Natural killer cell (primary cell): ENCODE measurements around the gene AKAP7. TPM values are rescaled to one million over a fixed set of nuclear protein-coding genes. Genes with fewer than 3 reads are reported as not detected.

Source experiments
- ATAC-seq, 3 donors: fragments of 150-1000 bp in 2 of 3; fragments of 200-7000 bp in 1 of 3; cut with Tn5 transposase; 1 replicate in 1 of 3; 2 replicates in 2 of 3; pipeline ENCODE4 v1.10.0; 2021; ENCODE audit warnings: mild to moderate bottlenecking in 2 of 3, moderate library complexity in 2 of 3
- DNase-seq, 2 donors: peaks; one replicate each; pipeline versions ENCODE4 v3.0.0 to v3.0.0-alpha.2; 2013 to 2021; ENCODE audit warnings: mixed read lengths in 1 of 2
- H3K27ac ChIP-seq: one replicate; pipeline ENCODE4 v1.5.1; 2013; ENCODE audit warnings: mild to moderate bottlenecking, low read length
- H3K27me3 ChIP-seq: one replicate; pipeline ENCODE4 v1.6.1; 2013; ENCODE audit warnings: low read length; ENCODE audit not compliant: control insufficient read depth, insufficient read depth
- H3K36me3 ChIP-seq: one replicate; pipeline ENCODE4 v1.6.1; 2013; ENCODE audit warnings: low read length; ENCODE audit not compliant: control insufficient read depth, insufficient read depth
- H3K4me1 ChIP-seq: one replicate; pipeline ENCODE4 v1.6.1; 2013; ENCODE audit warnings: low read length; ENCODE audit not compliant: control insufficient read depth, insufficient read depth
- H3K4me3 ChIP-seq: one replicate; pipeline ENCODE4 v1.5.1; 2013; ENCODE audit warnings: low read length
- H3K9me3 ChIP-seq: one replicate; pipeline ENCODE4 v1.6.1; 2013; ENCODE audit warnings: low read length; ENCODE audit not compliant: control insufficient read depth, insufficient read depth
- H3K27ac Mint-ChIP-seq, 2 donors: one replicate each; pipeline ENCODE4 v1.8.0; 2022; ENCODE audit warnings: mild to moderate bottlenecking in 2 of 2, mixed read lengths in 2 of 2, moderate library complexity in 1 of 2
- H3K27me3 Mint-ChIP-seq, 2 donors: one replicate each; pipeline ENCODE4 v1.8.0; 2022; ENCODE audit warnings: low read depth in 2 of 2, mixed read lengths in 2 of 2
- H3K36me3 Mint-ChIP-seq: one replicate; pipeline ENCODE4 v1.8.0; 2022; ENCODE audit warnings: mixed read lengths
- H3K4me1 Mint-ChIP-seq, 2 donors: one replicate each; pipeline ENCODE4 v1.8.0; 2022; ENCODE audit warnings: mixed read lengths in 2 of 2
- H3K4me3 Mint-ChIP-seq: one replicate; pipeline ENCODE4 v1.8.0; 2022; ENCODE audit warnings: mild to moderate bottlenecking, moderate library complexity, mixed read lengths
- H3K9me3 Mint-ChIP-seq, 2 donors: one replicate each; pipeline ENCODE4 v1.8.0; 2022; ENCODE audit warnings: mixed read lengths in 2 of 2
- WGBS: methylation state at CpG from one replicate; pipeline ENCODE4 v1.1.7; 2013; ENCODE audit warnings: missing lambda C conversion rate; ENCODE audit not compliant: insufficient coverage; 5-methylcytosine and 5-hydroxymethylcytosine counted together
- intact Hi-C: fragments of 100-400 bp; cut with micrococcal nuclease; formaldehyde crosslinking; loops from one replicate; pipeline ENCODE4 v1.14.2; 2022
- total RNA-seq, 4 donors: library from RNA; stranded (reverse); fragments of 120-200 nt in 1 of 4; gene quantifications; one replicate each; pipeline versions ENCODE4 v1.2.3 to v1.2.4, GENCODE V29; 2013 to 2022
- TF ChIP-seq, protein P1 (sequence below): fragments of 200-600 bp; IDR thresholded peaks from one replicate; pipeline ENCODE4 v1.8.0; 2022; ENCODE audit warnings: antibody characterized with exemption

Gene AKAP7
- total RNA-seq, 3 donors from 2014 or later (not counting 1 experiment from before 2014, with no cell fraction given): 13.5 to 21.0 (median 14.7) TPM

DNA sequence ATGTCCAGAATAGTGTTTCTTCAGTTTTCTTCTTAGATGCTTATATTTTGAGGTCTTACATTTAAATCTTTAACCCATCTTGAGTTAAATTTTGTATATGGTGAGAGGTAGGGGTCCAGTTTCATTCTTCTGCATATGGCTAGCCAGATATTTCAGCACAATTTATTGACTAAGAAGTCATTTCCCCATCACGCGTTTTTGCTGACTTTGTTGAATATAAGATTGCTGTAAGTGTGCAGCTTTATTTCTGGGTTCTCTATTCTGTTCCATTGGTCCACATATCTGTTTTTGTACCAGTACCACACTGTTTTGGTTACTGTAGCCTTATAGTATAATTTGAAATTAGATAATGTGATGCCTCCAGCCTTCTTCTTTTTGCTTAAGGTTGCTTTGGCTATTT lies 179.6 kb downstream of the AKAP7 start:
- peaks cover 7% of the 10 kb centered on the region for H3K9me3 ChIP-seq
- Mint-ChIP-seq H3K4me3 (no peak overlapping the region), H3K36me3 (peaks cover under 1% of the 10 kb centered on the region), H3K4me1 (peaks cover 16% of the 10 kb centered on the region in 2 donors), H3K27me3 (no peaks in the 10 kb centered on the region), H3K9me3 (peaks cover 2 to 3% of the 10 kb centered on the region in 2 donors), H3K27ac (no peak overlapping the region)
- TF ChIP-seq, protein P1, sequence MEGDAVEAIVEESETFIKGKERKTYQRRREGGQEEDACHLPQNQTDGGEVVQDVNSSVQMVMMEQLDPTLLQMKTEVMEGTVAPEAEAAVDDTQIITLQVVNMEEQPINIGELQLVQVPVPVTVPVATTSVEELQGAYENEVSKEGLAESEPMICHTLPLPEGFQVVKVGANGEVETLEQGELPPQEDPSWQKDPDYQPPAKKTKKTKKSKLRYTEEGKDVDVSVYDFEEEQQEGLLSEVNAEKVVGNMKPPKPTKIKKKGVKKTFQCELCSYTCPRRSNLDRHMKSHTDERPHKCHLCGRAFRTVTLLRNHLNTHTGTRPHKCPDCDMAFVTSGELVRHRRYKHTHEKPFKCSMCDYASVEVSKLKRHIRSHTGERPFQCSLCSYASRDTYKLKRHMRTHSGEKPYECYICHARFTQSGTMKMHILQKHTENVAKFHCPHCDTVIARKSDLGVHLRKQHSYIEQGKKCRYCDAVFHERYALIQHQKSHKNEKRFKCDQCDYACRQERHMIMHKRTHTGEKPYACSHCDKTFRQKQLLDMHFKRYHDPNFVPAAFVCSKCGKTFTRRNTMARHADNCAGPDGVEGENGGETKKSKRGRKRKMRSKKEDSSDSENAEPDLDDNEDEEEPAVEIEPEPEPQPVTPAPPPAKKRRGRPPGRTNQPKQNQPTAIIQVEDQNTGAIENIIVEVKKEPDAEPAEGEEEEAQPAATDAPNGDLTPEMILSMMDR: no peak
- peaks cover 6% of the 10 kb centered on the region for H3K4me1 ChIP-seq
- no peaks in the 10 kb centered on the region for H3K36me3 ChIP-seq
- ATAC-seq (no peak), DNase-seq (no peak)
- 100% methylated on average over 2 of the region's 2 CpGs for WGBS
- intact Hi-C loops: no loop called here
- H3K4me3 ChIP-seq: no peak overlapping the region
- H3K27me3 ChIP-seq: no peaks in the 10 kb centered on the region
- no peak overlapping the region for H3K27ac ChIP-seq

DNA sequence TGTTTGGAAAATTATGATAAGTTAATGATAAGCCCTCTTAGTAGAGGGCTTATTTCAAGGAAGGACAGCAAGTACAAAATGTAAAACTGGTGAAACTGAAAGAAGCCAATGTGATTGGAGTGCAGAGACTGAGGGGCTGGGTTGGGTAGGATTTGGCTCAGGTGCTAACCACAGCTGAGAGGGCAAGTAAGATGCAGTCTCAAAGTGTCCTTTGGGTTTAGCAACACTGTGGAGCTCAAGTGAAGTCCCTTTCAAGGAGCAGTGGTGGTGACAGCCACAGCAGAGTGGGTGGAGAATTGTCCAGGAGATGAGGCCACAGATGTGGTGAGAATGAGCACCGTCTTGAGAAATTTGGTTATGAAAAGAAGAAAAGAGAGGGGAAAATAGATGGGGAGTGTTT lies 181.4 kb downstream of the AKAP7 start:
- H3K4me1 ChIP-seq: peaks cover 6% of the 10 kb centered on the region
- intact Hi-C loops: no loop called here
- H3K9me3 ChIP-seq: peaks cover 7% of the 10 kb centered on the region
- no peak for DNase-seq
- peaks cover 16% of the 10 kb centered on the region in 2 donors for H3K4me1 Mint-ChIP-seq
- H3K36me3 Mint-ChIP-seq: no peaks in the 10 kb centered on the region
- H3K27ac ChIP-seq: no peak overlapping the region
- TF ChIP-seq, protein P1: no peak
- H3K4me3 Mint-ChIP-seq: peak overlapping the region; percentile 14
- peak overlapping the region; percentile 0 to 29 for H3K27ac Mint-ChIP-seq
- H3K36me3 ChIP-seq: no peaks in the 10 kb centered on the region
- WGBS: 41% methylated on average over 1 of the region's 1 CpG
- peak; percentile 71 to 99 (median 75) for ATAC-seq
- H3K27me3 Mint-ChIP-seq: no peaks in the 10 kb centered on the region
- H3K9me3 Mint-ChIP-seq: peaks cover 2 to 3% of the 10 kb centered on the region in 2 donors
- no peaks in the 10 kb centered on the region for H3K27me3 ChIP-seq
- no peak overlapping the region for H3K4me3 ChIP-seq

DNA sequence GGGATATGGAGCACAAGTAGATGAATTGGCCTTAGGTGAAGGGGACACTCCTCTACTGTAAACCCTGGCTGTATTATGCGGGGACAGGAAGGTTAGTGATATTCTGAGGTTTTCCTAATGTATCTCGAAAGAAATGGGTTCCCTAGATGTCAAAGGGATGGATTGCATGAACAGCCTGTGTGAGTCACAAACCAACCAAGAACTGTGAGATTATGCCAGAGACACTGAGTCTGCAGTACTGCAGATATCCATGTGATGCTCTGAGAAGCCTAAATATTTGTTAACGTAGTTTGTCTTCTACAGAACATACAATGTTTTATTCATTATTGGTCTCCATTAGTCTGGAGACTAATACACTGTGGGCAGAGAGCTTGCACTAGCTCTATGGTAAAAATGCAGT lies 182.2 kb downstream of the AKAP7 start:
- DNase-seq (no peak), ATAC-seq (no peak)
- H3K36me3 ChIP-seq: no peaks in the 10 kb centered on the region
- no peak overlapping the region for H3K27ac ChIP-seq
- Mint-ChIP-seq H3K27me3 (no peaks in the 10 kb centered on the region), H3K9me3 (peaks cover 2 to 3% of the 10 kb centered on the region in 2 donors), H3K36me3 (no peaks in the 10 kb centered on the region), H3K27ac (no peak overlapping the region), H3K4me1 (peaks cover 16% of the 10 kb centered on the region in 2 donors), H3K4me3 (no peak overlapping the region)
- 97% methylated on average over 3 of the region's 3 CpGs for WGBS
- H3K4me3 ChIP-seq: no peak overlapping the region
- H3K4me1 ChIP-seq: peaks cover 6% of the 10 kb centered on the region
- no peaks in the 10 kb centered on the region for H3K27me3 ChIP-seq
- TF ChIP-seq, protein P1: no peak
- intact Hi-C loops: no loop called here
- peaks cover 7% of the 10 kb centered on the region for H3K9me3 ChIP-seq

DNA sequence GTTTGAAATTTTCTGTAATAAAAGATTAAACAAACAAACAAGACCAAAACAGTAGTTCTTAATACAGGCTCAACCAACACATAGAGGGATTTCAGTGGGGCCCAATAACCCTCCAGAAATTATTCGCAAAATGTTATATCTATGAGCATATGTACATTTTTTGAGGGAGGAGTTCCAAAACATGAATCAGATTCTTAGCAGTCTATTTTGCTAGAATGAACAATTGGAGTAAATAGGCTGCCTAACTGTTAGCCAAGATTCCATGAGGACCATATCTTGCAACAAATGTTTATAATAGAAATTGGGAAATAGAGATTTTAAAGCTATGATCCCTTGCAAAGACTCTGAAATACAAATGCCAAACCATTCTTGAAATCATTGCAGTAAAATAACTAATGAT lies 186.3 kb downstream of the AKAP7 start:
- Histone ChIP-seq H3K4me1 (peaks cover 5% of the 10 kb centered on the region), H3K4me3 (no peak overlapping the region), H3K27me3 (no peaks in the 10 kb centered on the region), H3K27ac (no peak overlapping the region), H3K9me3 (peaks cover 6% of the 10 kb centered on the region), H3K36me3 (no peaks in the 10 kb centered on the region)
- TF ChIP-seq, protein P1: no peak
- no peak overlapping the region for H3K27ac Mint-ChIP-seq
- peaks cover 10% of the 10 kb centered on the region in 2 donors for H3K4me1 Mint-ChIP-seq
- no peaks in the 10 kb centered on the region for H3K36me3 Mint-ChIP-seq
- H3K9me3 Mint-ChIP-seq: peaks cover 2% of the 10 kb centered on the region in 2 donors
- WGBS: 100% methylated on average over 1 of the region's 1 CpG
- DNase-seq (no peak), ATAC-seq (no peak)
- peaks cover 0 to 9% of the 10 kb centered on the region in 2 donors for H3K27me3 Mint-ChIP-seq
- H3K4me3 Mint-ChIP-seq: no peak overlapping the region
- intact Hi-C loops: no loop called here
